HL-60 (cell line): ENCODE data around the gene TOR1AIP1.

Source experiments
- DNase-seq, 2 experiments: peaks; one replicate each; pipeline ENCODE4 v3.0.0-alpha.2; 2010 to 2020; ENCODE audit warnings: low read depth in 1 of 2, low spot score in 1 of 2
- H3K27ac ChIP-seq: fragments of 250-450 bp; sonication (Bioruptor Pico); replicated peaks from 2 replicates; pipeline ENCODE4 v1.5.1; 2020; ENCODE audit warnings: mild to moderate bottlenecking, moderate library complexity
- H3K27me3 ChIP-seq: fragments of 250-450 bp; sonication (Bioruptor Pico); 2 replicates; pipeline ENCODE4 v1.5.1; 2021; ENCODE audit warnings: mild to moderate bottlenecking, moderate library complexity; ENCODE audit not compliant: insufficient read depth, poor library complexity, severe bottlenecking
- H3K4me3 ChIP-seq: replicated peaks from 2 replicates; pipeline ENCODE4 v1.5.1; 2011; ENCODE audit warnings: mild to moderate bottlenecking, control low read depth, low read length; ENCODE audit not compliant: insufficient read depth
- CTCF ChIP-seq: IDR thresholded peaks from one replicate; pipeline ENCODE4 v1.5.1; 2011; ENCODE audit warnings: low read length, control low read depth, inconsistent platforms; ENCODE audit not compliant: insufficient read depth
- GABPA ChIP-seq: IDR thresholded peaks from 2 replicates; pipeline ENCODE4 v1.6.1; 2012; ENCODE audit warnings: low read depth
- POLR2AphosphoS5 ChIP-seq: IDR thresholded peaks from 2 replicates; pipeline ENCODE4 v1.6.1; 2012; ENCODE audit warnings: low read depth
- REST ChIP-seq: IDR thresholded peaks from 2 replicates; pipeline ENCODE4 v1.6.1; 2012; ENCODE audit warnings: low read depth; ENCODE audit not compliant: insufficient replicate concordance
- SPI1 ChIP-seq: IDR thresholded peaks from 2 replicates; pipeline ENCODE4 v1.6.1; 2012; ENCODE audit warnings: low read depth, mild to moderate bottlenecking, borderline replicate concordance

Gene TOR1AIP1

GRCh38 chr1:179966551-179966950 lies 84.5 kb downstream of the TOR1AIP1 start:
- no peak overlapping the region for H3K4me3 ChIP-seq
- no peak overlapping the region for H3K27ac ChIP-seq
- no peak for DNase-seq
- no peaks in the 10 kb centered on the region for H3K27me3 ChIP-seq
- no peak for TF ChIP-seq POLR2AphosphoS5
- no peak for TF ChIP-seq SPI1
- no peak for TF ChIP-seq CTCF
- TF ChIP-seq GABPA, result no peak
- no peak for TF ChIP-seq REST

GRCh38 chr1:179968284-179968993 lies 86.4 kb downstream of the TOR1AIP1 start:
- TF ChIP-seq CTCF (no peak), REST (no peak), GABPA (no peak), SPI1 (no peak), POLR2AphosphoS5 (no peak)
- Histone ChIP-seq H3K27me3 (no peaks in the 10 kb centered on the region), H3K27ac (no peak overlapping the region), H3K4me3 (no peak overlapping the region)
- DNase-seq, result no peak

- no peak for DNase-seq
- TF ChIP-seq GABPA (no peak), SPI1 (peak; percentile 53; the same call in 1 of the 2 replicates)
Measured at GRCh38 chr1:179968994-179969919, 87.2 kb downstream of the TOR1AIP1 start.

More at GRCh38 chr1:179968994-179969919, 87.2 kb downstream of the TOR1AIP1 start:
- H3K27me3 ChIP-seq, result no peaks in the 10 kb centered on the region
- H3K4me3 ChIP-seq, result no peak overlapping the region
- peak overlapping the region; percentile 10; the same call in 1 of the 2 replicates for H3K27ac ChIP-seq
